CD4-positive, alpha-beta T cell (primary cell): Measurements from ENCODE around the gene SNX8. TPM values are rescaled to one million over a fixed set of nuclear protein-coding genes. Genes with fewer than 3 reads are reported as not detected.
"Not testable (repeated sequence)": the region's sequence is repeated elsewhere in the genome, so short reads cannot be mapped to it uniquely, and the experiment has no call there.

Source experiments
- ATAC-seq: fragments of 200-7000 bp; cut with Tn5 transposase; one replicate; pipeline ENCODE4 v1.10.0; 2022; ENCODE audit warnings: mild to moderate bottlenecking; ENCODE audit not compliant: poor library complexity
- CTCF ChIA-PET: fragments of 350-600 bp; sonication (Branson Sonifier 250); formaldehyde crosslinking; loops from one replicate; lab custom pipeline; 2021; ENCODE audit warnings: antibody characterized with exemption, inconsistent platforms; lab: Charles Lee
- POLR2A ChIA-PET: fragments of 350-600 bp; sonication (Branson Sonifier 250); formaldehyde crosslinking; loops from one replicate; lab custom pipeline; 2021; ENCODE audit warnings: antibody characterized with exemption, inconsistent platforms; lab: Charles Lee
- DNase-seq, 14 experiments: peaks; one replicate each; pipeline ENCODE4 v3.0.0-alpha.2; 2013 to 2020; ENCODE audit warnings: mixed read lengths in 2 of 14
- H3K27ac ChIP-seq, 2 donors: one replicate each; pipeline versions ENCODE4 v1.5.1 to v1.7.0; 2013; ENCODE audit warnings: low read length in 2 of 2, low read depth in 1 of 2, mild to moderate bottlenecking in 1 of 2
- H3K27me3 ChIP-seq, 2 experiments: 1 replicate in 1 of 2; 2 replicates in 1 of 2; pipeline versions ENCODE4 v1.6.1 to v1.7.0; 2013; ENCODE audit warnings: low read length in 2 of 2, control low read depth in 1 of 2, mild to moderate bottlenecking in 1 of 2, moderate library complexity in 1 of 2; ENCODE audit not compliant: insufficient read depth in 2 of 2, control insufficient read depth in 1 of 2
- H3K36me3 ChIP-seq: one replicate; pipeline ENCODE4 v1.6.1; 2013; ENCODE audit warnings: low read length, control low read depth; ENCODE audit not compliant: insufficient read depth
- H3K4me1 ChIP-seq: one replicate; pipeline ENCODE4 v1.6.1; 2013; ENCODE audit warnings: low read length, control low read depth; ENCODE audit not compliant: insufficient read depth
- H3K4me3 ChIP-seq: one replicate; pipeline ENCODE4 v1.5.1; 2013; ENCODE audit warnings: mild to moderate bottlenecking, low read length, moderate library complexity
- H3K9me3 ChIP-seq, 2 experiments: 1 replicate in 1 of 2; 2 replicates in 1 of 2; pipeline versions ENCODE4 v1.6.1 to v1.7.0; 2013; ENCODE audit warnings: low read length in 2 of 2, mild to moderate bottlenecking in 2 of 2, control low read depth in 1 of 2, moderate library complexity in 1 of 2; ENCODE audit not compliant: control insufficient read depth in 1 of 2, insufficient read depth in 1 of 2
- H3K27ac Mint-ChIP-seq: one replicate; pipeline ENCODE4 v1.8.0; 2020; ENCODE audit warnings: mixed read lengths
- H3K27me3 Mint-ChIP-seq: one replicate; pipeline ENCODE4 v1.8.0; 2021; ENCODE audit warnings: mixed read lengths
- H3K36me3 Mint-ChIP-seq: one replicate; pipeline ENCODE4 v1.8.0; 2021; ENCODE audit warnings: low read depth, mixed read lengths
- H3K4me1 Mint-ChIP-seq: one replicate; pipeline ENCODE4 v1.8.0; 2021; ENCODE audit warnings: low read depth, mixed read lengths
- H3K4me3 Mint-ChIP-seq: one replicate; pipeline ENCODE4 v1.8.0; 2020; ENCODE audit warnings: mild to moderate bottlenecking, mixed read lengths
- H3K9me3 Mint-ChIP-seq: one replicate; pipeline ENCODE4 v1.8.0; 2020; ENCODE audit warnings: mixed read lengths
- CTCF ChIP-seq: fragments of 200-600 bp; IDR thresholded peaks from one replicate; pipeline ENCODE4 v1.8.0; 2022; ENCODE audit warnings: antibody characterized with exemption, mild to moderate bottlenecking
- intact Hi-C, 2 experiments: fragments of 100-400 bp; cut with DNase I in 1 of 2; cut with micrococcal nuclease in 1 of 2; formaldehyde crosslinking; loops; one replicate each; pipeline versions ENCODE4 v1.15.1 to v1.9.0; 2023 to 2025; cut with DNase I, micrococcal nuclease
- total RNA-seq, 174 experiments: library from RNA in 2 of 174; stranded (reverse) in 2 of 174; gene quantifications; one replicate each; pipeline ENCODE4 v1.2.3 and lab custom pipeline; 2021 to 2026

Gene SNX8
- total RNA-seq, 2 experiments from 2014 or later: 4.2 to 4.5 TPM

DNA sequence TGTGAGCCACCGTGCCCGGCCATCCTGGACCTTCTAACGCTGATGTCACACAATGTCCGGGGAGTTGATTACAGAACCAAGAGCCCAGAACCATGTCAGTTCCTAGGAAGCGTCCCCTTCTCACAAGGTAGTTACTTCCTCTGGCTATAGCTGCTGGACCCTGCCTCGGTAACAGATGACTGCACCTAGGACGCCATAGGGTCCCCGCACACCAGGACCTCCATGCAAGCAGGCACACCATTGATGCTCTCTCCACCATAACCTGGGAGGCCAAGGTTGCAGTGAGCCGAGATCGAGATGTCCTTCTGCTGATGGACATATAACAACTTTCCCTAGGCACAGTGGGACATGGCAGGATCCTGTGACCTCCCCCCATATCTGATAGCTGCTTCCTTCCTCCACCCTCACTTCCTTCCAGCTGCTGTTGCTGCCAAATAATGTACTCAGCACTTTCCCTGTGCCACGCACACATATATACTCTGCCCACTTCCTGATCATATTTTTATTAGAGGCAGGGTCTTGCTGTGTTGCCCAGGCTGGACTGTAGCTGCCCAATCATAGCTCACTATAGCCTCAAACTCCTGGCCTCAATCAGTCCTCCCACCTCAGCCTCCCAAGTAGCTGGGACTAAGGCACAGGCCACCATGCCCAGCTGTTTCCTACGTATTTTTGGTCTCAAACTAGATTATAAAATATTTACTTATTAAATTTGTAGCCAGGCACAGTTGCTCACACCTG is 3.5 kb upstream of the SNX8 start:
- no peaks in the 10 kb centered on the region for H3K36me3 Mint-ChIP-seq
- TF ChIP-seq CTCF: no peak
- H3K27ac Mint-ChIP-seq: no peak overlapping the region
- H3K9me3 Mint-ChIP-seq: no peaks in the 10 kb centered on the region
- Histone ChIP-seq H3K27ac (no peak overlapping the region), H3K4me1 (peaks cover 15% of the 10 kb centered on the region), H3K4me3 (no peak overlapping the region), H3K9me3 (no peaks in the 10 kb centered on the region), H3K27me3 (no peaks in the 10 kb centered on the region), H3K36me3 (no peaks in the 10 kb centered on the region)
- no peaks in the 10 kb centered on the region for H3K4me1 Mint-ChIP-seq
- ATAC-seq: no peak
- POLR2A ChIA-PET: no interaction called here
- H3K27me3 Mint-ChIP-seq: no peaks in the 10 kb centered on the region
- DNase-seq: no peak
- CTCF ChIA-PET: interaction anchor here (0.6 to 1.0 kb wide), 2 partner anchors 30 to 749 kb away, joined by 3 read pairs; no protein-coding TSS in a partner anchor
- H3K4me3 Mint-ChIP-seq: peak overlapping the region; percentile 38
- intact Hi-C loops: no loop called here

GRCh38 chr7:2316578-2316977 is 2.3 kb upstream of the SNX8 start:
- no peak overlapping the region for H3K4me3 Mint-ChIP-seq
- DNase-seq: no peak
- Histone ChIP-seq H3K36me3 (no peaks in the 10 kb centered on the region), H3K9me3 (no peaks in the 10 kb centered on the region), H3K27ac (no peak overlapping the region), H3K4me3 (no peak overlapping the region), H3K4me1 (peaks cover 18% of the 10 kb centered on the region), H3K27me3 (no peaks in the 10 kb centered on the region)
- H3K27me3 Mint-ChIP-seq: no peaks in the 10 kb centered on the region
- no peaks in the 10 kb centered on the region for H3K36me3 Mint-ChIP-seq
- CTCF ChIA-PET: no interaction called here
- H3K4me1 Mint-ChIP-seq: peaks cover 9% of the 10 kb centered on the region
- intact Hi-C loops: no loop called here
- no peak for TF ChIP-seq CTCF
- H3K27ac Mint-ChIP-seq: no peak overlapping the region
- POLR2A ChIA-PET: no interaction called here
- ATAC-seq: no peak
- H3K9me3 Mint-ChIP-seq: no peaks in the 10 kb centered on the region

GRCh38 chr7:2315787-2316186 is 1.5 kb upstream of the SNX8 start:
- Histone ChIP-seq H3K4me3 (no peak overlapping the region), H3K27ac (no peak overlapping the region), H3K9me3 (no peaks in the 10 kb centered on the region), H3K4me1 (peaks cover 18% of the 10 kb centered on the region), H3K27me3 (no peaks in the 10 kb centered on the region), H3K36me3 (no peaks in the 10 kb centered on the region)
- intact Hi-C loops: loop anchor here in 1 of 2 experiments (2.0 kb wide), 1 partner anchor 87 kb away; the partner anchor contains the start of gene CHST12
- DNase-seq: no peak
- no peak overlapping the region for H3K4me3 Mint-ChIP-seq
- no peak for TF ChIP-seq CTCF
- POLR2A ChIA-PET: no interaction called here
- no peak overlapping the region for H3K27ac Mint-ChIP-seq
- CTCF ChIA-PET: no interaction called here
- no peaks in the 10 kb centered on the region for H3K36me3 Mint-ChIP-seq
- H3K27me3 Mint-ChIP-seq: no peaks in the 10 kb centered on the region
- ATAC-seq: no peak
- H3K9me3 Mint-ChIP-seq: no peaks in the 10 kb centered on the region
- H3K4me1 Mint-ChIP-seq: peaks cover 9% of the 10 kb centered on the region

GRCh38 chr7:2314956-2315530 is 802 bp upstream of the SNX8 start:
- DNase-seq, POLR2A ChIA-PET, ATAC-seq, CTCF ChIA-PET, H3K9me3 ChIP-seq, H3K36me3 ChIP-seq, H3K27ac Mint-ChIP-seq, H3K27me3 Mint-ChIP-seq, H3K4me3 Mint-ChIP-seq, H3K27me3 ChIP-seq, H3K4me1 Mint-ChIP-seq, H3K36me3 Mint-ChIP-seq, H3K9me3 Mint-ChIP-seq: not testable (repeated sequence)
- peaks cover 18% of the 10 kb centered on the region for H3K4me1 ChIP-seq
- peak overlapping the region in 1 of 2 donors; percentile 13 for H3K27ac ChIP-seq
- H3K4me3 ChIP-seq: peak overlapping the region; percentile 53
- intact Hi-C loops: loop anchor here (1.0 to 5.0 kb wide), 4 partner anchors 39 to 207 kb away; partner anchors contain the start of genes EIF3B (in 2 of the 2) and CHST12 (in 1 of the 2)
